Uterus (tissue), 2 donors: ENCODE data around the gene CCDC61.

ENCODE experiments used
- POLR2A ChIP-seq, 2 donors: fragments of 450-650 bp; IDR thresholded peaks; one replicate each; pipeline ENCODE4 v1.6.1; 2016; ENCODE audit warnings: antibody characterized with exemption in 2 of 2, mild to moderate bottlenecking in 1 of 2, moderate library complexity in 1 of 2
- TF ChIP-seq, protein P1 (sequence below), 4 experiments: fragments of 200-600 bp in 2 of 4; fragments of 450-650 bp in 2 of 4; sonication (generic) in 2 of 4; IDR thresholded peaks; one replicate each; pipeline ENCODE4 v1.5.1; 2016 to 2019; ENCODE audit warnings: antibody characterized with exemption in 4 of 4, mild to moderate bottlenecking in 2 of 4, moderate library complexity in 1 of 4

DNA sequence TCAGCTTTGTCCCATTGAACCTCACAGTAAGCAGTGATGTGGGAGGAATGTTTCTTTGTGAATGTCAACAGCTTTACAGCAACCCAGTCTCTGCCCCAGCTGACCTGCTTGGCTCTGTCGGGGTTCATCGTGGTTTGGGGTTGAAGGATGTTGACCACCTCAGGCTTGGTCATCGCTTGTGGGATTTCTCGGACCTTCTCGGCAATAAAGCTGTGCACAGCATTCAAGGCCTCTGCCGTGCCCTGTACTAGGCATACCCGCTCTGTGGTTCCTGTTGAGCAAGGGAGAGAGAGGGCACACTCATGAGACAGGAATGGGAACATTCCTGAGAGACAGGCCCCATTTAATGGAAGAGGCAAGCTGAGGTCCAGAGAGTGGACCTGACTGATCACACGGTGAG is 41.6 kb upstream of the CCDC61 start:
- TF ChIP-seq, protein P1, sequence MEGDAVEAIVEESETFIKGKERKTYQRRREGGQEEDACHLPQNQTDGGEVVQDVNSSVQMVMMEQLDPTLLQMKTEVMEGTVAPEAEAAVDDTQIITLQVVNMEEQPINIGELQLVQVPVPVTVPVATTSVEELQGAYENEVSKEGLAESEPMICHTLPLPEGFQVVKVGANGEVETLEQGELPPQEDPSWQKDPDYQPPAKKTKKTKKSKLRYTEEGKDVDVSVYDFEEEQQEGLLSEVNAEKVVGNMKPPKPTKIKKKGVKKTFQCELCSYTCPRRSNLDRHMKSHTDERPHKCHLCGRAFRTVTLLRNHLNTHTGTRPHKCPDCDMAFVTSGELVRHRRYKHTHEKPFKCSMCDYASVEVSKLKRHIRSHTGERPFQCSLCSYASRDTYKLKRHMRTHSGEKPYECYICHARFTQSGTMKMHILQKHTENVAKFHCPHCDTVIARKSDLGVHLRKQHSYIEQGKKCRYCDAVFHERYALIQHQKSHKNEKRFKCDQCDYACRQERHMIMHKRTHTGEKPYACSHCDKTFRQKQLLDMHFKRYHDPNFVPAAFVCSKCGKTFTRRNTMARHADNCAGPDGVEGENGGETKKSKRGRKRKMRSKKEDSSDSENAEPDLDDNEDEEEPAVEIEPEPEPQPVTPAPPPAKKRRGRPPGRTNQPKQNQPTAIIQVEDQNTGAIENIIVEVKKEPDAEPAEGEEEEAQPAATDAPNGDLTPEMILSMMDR (IDR thresholded peaks at IDR 0.05) = no peak
- TF ChIP-seq POLR2A (IDR thresholded peaks at IDR 0.05) = no peak
